Activated naive CD8-positive, alpha-beta T cell (primary cell): ENCODE data around the gene NR2E3.
"Not testable (repeated sequence)": the region's sequence is repeated elsewhere in the genome, so short reads cannot be mapped to it uniquely, and the experiment has no call there.

ENCODE experiments used
- H3K27ac Mint-ChIP-seq: one replicate; pipeline ENCODE4 v1.8.0; 2021; ENCODE audit warnings: mixed read lengths
- H3K27me3 Mint-ChIP-seq: one replicate; pipeline ENCODE4 v1.8.0; 2021; ENCODE audit warnings: mixed read lengths
- H3K36me3 Mint-ChIP-seq: one replicate; pipeline ENCODE4 v1.8.0; 2021; ENCODE audit warnings: mixed read lengths
- H3K4me1 Mint-ChIP-seq: one replicate; pipeline ENCODE4 v1.8.0; 2021; ENCODE audit warnings: low read depth, mixed read lengths
- H3K4me3 Mint-ChIP-seq: one replicate; pipeline ENCODE4 v1.8.0; 2021; ENCODE audit warnings: mild to moderate bottlenecking, mixed read lengths
- H3K9me3 Mint-ChIP-seq: one replicate; pipeline ENCODE4 v1.8.0; 2021; ENCODE audit warnings: low read depth, mixed read lengths

The NR2E3 gene

DNA sequence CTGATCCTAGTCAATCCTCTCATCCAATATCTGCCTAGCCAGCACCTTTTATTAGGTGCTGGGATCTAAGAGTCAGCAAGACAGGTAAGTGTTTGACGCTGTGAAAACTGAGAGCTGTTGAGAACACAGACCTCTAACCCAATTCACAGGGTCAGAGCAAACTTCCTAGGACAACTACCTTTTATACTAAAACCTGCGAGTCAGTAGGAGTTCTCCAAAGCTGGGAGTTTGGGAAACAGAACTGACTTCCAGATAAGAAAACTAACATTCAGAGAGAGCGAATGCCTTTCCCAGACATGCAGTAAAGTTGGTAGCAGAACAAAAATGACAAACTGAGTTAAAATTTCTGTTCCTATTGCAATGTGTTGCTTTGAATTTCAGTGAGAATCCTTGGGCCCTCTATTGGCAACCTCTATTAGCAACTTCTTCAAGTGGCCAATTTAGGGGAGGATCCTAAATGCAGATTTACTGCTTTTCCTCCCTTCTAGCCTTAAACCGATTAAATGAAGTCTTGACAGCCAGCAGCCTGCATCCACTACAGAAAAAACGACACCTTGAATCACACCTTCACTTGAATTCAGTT lies 11.3 kb downstream of the NR2E3 start:
- H3K36me3 Mint-ChIP-seq = peaks cover 43% of the 10 kb centered on the region
- H3K9me3 Mint-ChIP-seq = peaks cover 43% of the 10 kb centered on the region
- no peaks in the 10 kb centered on the region for H3K4me1 Mint-ChIP-seq
- no peak overlapping the region for H3K4me3 Mint-ChIP-seq
- H3K27me3 Mint-ChIP-seq = no peaks in the 10 kb centered on the region
- no peak overlapping the region for H3K27ac Mint-ChIP-seq

DNA sequence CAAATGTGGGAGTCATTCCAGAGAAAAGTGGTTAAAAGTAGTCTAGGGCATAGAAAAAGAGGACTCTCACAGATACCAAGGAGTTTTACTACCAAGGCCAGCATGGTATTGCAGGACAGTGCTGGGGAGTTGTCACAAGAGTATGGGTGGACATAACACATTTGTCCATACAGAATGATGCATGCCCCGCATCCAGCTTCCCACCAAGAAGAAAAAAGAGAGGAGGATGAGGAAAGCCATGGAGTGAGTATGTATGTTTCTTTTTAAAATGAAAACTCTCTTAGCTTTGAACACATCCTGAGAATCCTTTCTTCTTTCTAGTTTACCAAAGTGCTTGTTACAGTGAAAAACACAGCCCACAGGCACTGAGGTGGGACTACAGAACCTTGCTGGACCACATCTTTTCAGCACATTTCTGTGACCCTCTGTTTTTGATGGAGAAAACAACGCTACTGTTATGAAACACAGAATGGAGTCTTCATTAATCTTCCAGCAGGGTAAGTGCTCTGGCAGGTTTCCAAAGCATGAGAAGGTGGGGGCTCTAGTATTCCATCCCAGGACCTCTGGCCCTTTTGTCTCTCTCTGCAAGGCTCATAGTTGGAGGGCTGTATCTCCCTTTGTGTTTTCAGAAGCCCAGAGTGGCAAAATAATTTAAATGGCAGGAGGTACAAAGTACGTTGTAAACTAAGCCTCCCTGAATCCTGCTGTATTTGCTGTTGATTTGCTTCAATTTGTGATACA lies 12.7 kb downstream of the NR2E3 start:
- Mint-ChIP-seq H3K9me3 (peaks cover 36% of the 10 kb centered on the region), H3K4me1 (no peaks in the 10 kb centered on the region), H3K36me3 (peaks cover 57% of the 10 kb centered on the region), H3K27me3 (no peaks in the 10 kb centered on the region), H3K27ac (no peak overlapping the region), H3K4me3 (no peak overlapping the region)

DNA sequence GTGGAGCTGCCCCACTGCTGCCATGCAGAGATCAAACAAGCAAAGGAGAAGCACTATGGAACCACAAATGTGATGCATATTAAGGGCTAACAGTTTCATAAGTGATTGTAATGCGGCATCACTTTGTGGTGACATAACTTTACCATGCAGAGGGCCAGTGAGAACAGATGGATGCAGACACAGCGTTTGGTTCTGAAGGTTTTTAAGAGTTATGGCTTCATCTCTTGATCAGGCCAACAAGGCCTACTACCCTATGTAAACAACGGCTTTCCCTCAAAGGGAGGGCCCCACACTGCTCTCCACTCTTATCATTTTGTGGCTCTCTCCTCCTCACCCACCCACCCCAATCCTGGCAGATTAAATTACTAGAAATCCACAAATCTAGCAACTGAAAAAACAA lies 13.4 kb downstream of the NR2E3 start:
- no peak overlapping the region for H3K4me3 Mint-ChIP-seq

DNA sequence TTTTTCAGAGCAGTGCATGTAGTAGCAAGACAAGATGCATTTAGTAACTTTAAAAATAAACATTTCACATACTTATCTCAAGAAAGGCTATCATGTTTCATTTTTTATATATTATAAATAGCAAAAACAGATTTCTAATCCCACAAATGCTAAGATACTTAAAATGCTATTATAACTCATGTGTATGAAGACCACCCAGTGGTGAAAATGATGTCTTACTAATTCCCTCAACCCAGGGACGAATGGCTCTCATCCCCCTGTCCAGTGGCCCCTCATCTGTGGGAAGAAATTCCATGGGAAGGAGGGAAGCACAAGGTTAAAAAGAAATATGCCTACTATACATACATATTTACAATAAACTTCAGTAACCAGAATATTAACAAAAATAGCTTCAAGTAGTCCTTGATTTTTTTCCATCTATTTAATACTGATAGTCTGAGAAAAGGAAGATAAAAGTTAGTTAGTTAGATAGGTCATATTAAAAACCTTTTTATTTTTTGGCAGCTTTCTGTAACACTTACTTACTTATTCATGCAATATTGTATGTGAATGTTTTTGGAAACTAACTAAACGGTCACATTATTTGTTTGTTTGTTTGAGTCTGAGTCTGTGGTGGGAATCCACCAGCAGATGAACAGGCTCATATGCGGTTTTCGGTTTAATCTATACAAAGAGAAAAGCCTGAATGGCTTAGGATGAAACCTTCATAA lies 14.8 kb downstream of the NR2E3 start:
- Mint-ChIP-seq H3K9me3 (peaks cover 26% of the 10 kb centered on the region), H3K27ac (no peak overlapping the region), H3K36me3 (peaks cover 77% of the 10 kb centered on the region)

More for the DNA sequence above, 13.4 kb downstream of the NR2E3 start:
- Mint-ChIP-seq H3K27ac (no peak overlapping the region), H3K27me3 (no peaks in the 10 kb centered on the region), H3K36me3 (peaks cover 64% of the 10 kb centered on the region), H3K9me3 (peaks cover 29% of the 10 kb centered on the region), H3K4me1 (peaks cover 1% of the 10 kb centered on the region)

DNA sequence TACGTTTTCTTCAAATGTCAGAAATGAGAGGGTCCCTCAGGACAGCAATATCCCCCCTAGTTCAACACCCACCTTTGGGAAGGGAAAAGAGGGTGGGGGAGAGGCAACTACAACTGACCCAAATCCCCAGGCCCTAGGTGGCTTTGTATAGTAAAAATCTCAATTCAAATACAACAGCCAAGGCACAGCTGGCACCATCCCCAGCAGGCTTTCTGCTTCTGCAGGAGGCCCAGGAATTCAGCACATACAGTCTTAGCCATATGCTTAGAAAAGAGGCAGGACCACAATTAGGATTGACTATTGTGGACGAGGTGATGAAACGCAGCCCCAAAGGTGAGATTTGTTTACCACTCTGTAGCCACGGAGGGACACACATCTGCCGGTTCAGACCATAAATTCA lies 15.8 kb downstream of the NR2E3 start:
- Mint-ChIP-seq H3K4me1 (peaks cover 2% of the 10 kb centered on the region), H3K9me3 (peaks cover 24% of the 10 kb centered on the region), H3K4me3 (no peak overlapping the region), H3K36me3 (peaks cover 78% of the 10 kb centered on the region), H3K27ac (no peak overlapping the region), H3K27me3 (no peaks in the 10 kb centered on the region)

More for the DNA sequence above, 14.8 kb downstream of the NR2E3 start:
- Mint-ChIP-seq H3K27me3 (no peaks in the 10 kb centered on the region), H3K4me1 (peaks cover 2% of the 10 kb centered on the region), H3K4me3 (no peak overlapping the region)

DNA sequence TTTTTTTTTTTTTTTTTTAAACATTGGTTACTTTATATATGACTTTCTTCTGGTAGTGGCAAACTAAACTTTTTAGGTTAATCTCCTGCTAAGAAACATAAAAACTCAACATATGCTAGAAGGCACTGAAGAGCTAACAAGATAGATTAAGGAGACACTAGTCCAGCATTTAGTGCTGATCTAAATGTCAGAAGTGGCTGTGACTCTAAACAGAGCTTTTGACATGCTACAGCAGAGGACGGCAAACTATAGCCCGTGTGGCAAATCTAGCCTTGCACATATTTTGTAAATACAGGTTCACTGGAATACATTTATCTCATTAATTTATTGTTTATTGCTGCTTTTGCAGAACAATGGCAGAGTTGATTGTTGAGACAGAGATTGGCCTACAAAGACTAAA lies 20.6 kb downstream of the NR2E3 start:
- Mint-ChIP-seq H3K9me3 (no peaks in the 10 kb centered on the region), H3K36me3 (peaks cover 51% of the 10 kb centered on the region), H3K4me3 (no peak overlapping the region), H3K4me1 (peaks cover 2% of the 10 kb centered on the region), H3K27ac (no peak overlapping the region), H3K27me3 (no peaks in the 10 kb centered on the region)

DNA sequence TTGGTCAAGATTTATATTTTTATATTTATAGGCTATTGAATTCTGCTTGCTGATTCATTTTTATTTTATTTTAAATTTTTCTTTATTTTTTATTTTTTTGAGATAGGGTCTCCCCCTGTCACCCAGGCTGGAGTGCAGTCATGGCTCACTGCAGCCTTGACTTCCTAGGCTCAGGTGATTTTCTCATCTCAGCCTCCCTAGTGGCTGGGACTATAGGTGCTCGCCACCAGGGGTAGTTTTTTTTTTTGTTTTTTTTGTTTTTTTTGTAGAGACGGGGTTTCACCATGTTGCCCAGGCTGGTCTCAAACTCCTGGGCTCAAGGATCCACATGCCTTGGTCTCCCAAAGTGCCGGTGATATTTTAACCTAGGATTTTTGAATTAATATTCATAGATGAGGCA lies 31.2 kb downstream of the NR2E3 start:
- Mint-ChIP-seq H3K9me3 (no peaks in the 10 kb centered on the region), H3K27me3 (no peaks in the 10 kb centered on the region), H3K27ac (no peak overlapping the region), H3K4me3 (no peak overlapping the region), H3K4me1 (peaks cover 17% of the 10 kb centered on the region), H3K36me3 (peaks cover 7% of the 10 kb centered on the region)

DNA sequence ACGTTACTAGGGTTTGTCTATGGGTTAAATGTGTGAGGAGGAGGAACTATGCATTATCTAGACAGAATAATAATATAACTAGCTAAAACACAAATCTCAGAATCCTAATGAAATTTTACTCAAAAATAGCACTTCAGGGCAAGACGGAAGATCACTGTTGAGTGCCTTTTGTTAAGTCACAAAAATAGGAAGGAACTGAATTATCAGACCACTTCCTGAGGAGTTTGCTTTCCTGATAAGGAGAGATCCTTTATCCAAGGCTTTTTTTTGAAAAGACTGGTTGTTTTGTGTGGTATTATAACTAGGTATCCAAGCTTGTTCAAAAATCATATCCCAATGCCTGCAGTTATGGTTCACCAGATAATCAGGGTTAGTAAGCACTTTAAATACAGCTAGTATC lies 34.6 kb downstream of the NR2E3 start:
- Mint-ChIP-seq H3K36me3 (peaks cover 23% of the 10 kb centered on the region), H3K27ac (no peak overlapping the region), H3K4me1 (peaks cover 4% of the 10 kb centered on the region), H3K9me3 (no peaks in the 10 kb centered on the region), H3K4me3 (no peak overlapping the region), H3K27me3 (no peaks in the 10 kb centered on the region)

DNA sequence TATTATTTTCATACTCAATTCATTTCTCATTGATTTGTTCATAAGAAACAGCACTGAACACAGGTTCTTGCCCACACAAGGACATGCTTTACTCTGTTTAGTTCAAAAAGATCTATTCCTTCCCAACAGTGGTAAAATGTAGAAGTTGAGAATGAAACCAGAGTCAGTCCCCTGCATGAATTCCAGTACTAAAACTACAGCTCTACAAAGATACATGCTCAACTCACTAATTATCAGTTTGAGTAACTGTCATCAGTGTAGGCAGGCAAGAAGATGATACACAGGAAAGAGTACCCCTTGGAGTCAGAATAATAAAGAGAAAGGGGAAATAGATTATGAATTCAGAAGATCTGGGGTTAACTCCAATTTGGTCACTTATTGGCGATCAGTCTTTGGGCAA lies 43.2 kb downstream of the NR2E3 start:
- Mint-ChIP-seq H3K4me1 (no peaks in the 10 kb centered on the region), H3K27ac (no peak overlapping the region), H3K4me3 (no peak overlapping the region), H3K9me3 (no peaks in the 10 kb centered on the region), H3K27me3 (no peaks in the 10 kb centered on the region), H3K36me3 (peaks cover 16% of the 10 kb centered on the region)

DNA sequence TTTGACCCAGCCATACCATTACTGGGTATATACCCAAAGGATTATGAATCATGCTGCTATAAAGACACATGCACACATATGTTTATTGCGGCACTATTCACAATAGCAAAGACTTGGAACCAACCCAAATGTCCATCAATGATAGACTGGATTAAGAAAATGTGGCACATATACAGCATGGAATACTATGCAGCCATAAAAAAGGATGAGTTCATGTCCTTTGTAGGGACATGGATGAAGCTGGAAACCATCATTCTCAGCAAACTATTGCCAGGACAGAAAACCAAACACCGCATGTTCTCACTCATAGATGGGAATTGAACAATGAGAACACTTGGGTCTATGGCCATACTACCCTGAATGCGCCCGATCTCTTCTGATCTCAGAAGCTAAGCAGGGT lies 47.9 kb downstream of the NR2E3 start:
- H3K27ac Mint-ChIP-seq, H3K9me3 Mint-ChIP-seq, H3K4me3 Mint-ChIP-seq, H3K4me1 Mint-ChIP-seq, H3K27me3 Mint-ChIP-seq: not testable (repeated sequence)
- H3K36me3 Mint-ChIP-seq = peaks cover 22% of the 10 kb centered on the region
